ENCODE measurements around the gene MYO3A. TPM values are rescaled to one million over a fixed set of nuclear protein-coding genes. Genes with fewer than 3 reads are reported as not detected.

The MYO3A gene
- total RNA-seq, 1 donor from 2014 or later, result not detected

GRCh38 chr10:26214004-26214403 lies 280.0 kb downstream of the MYO3A start:
- TF ChIP-seq CTCF (IDR thresholded peaks at IDR 0.05), result no peak
- DNase-seq (ENCODE audit: low spot score), result no peak
- Mint-ChIP-seq H3K27ac (ENCODE audit: unreplicated experiment) (no peak overlapping the region), H3K36me3 (ENCODE audit: low read depth) (peaks cover 1% of the 10 kb centered on the region), H3K4me3 (ENCODE audit: unreplicated experiment) (no peak overlapping the region), H3K9me3 (ENCODE audit: low read depth) (no peaks in the 10 kb centered on the region), H3K4me1 (ENCODE audit: low read depth) (peaks cover 22% of the 10 kb centered on the region), H3K27me3 (ENCODE audit: low read depth) (peaks cover 62% of the 10 kb centered on the region)

GRCh38 chr10:26214551-26215395 lies 280.7 kb downstream of the MYO3A start:
- Mint-ChIP-seq H3K4me3 (ENCODE audit: unreplicated experiment) (no peak overlapping the region), H3K36me3 (ENCODE audit: low read depth) (peaks cover 1% of the 10 kb centered on the region), H3K27me3 (ENCODE audit: low read depth) (peaks cover 68% of the 10 kb centered on the region), H3K27ac (ENCODE audit: unreplicated experiment) (no peak overlapping the region), H3K4me1 (ENCODE audit: low read depth) (peaks cover 22% of the 10 kb centered on the region), H3K9me3 (ENCODE audit: low read depth) (no peaks in the 10 kb centered on the region)
- DNase-seq (ENCODE audit: low spot score), result no peak
- no peak for TF ChIP-seq CTCF (IDR thresholded peaks at IDR 0.05)

- Mint-ChIP-seq H3K36me3 (ENCODE audit: low read depth) (peaks cover 1% of the 10 kb centered on the region), H3K4me3 (ENCODE audit: unreplicated experiment) (no peak overlapping the region), H3K27me3 (ENCODE audit: low read depth) (peaks cover 73% of the 10 kb centered on the region), H3K9me3 (ENCODE audit: low read depth) (no peaks in the 10 kb centered on the region), H3K27ac (ENCODE audit: unreplicated experiment) (peak overlapping the region; percentile 33), H3K4me1 (ENCODE audit: low read depth) (peaks cover 22% of the 10 kb centered on the region)
- no peak for TF ChIP-seq CTCF (IDR thresholded peaks at IDR 0.05)
- DNase-seq (ENCODE audit: low spot score), result no peak
Measured at GRCh38 chr10:26215396-26215934, 281.4 kb downstream of the MYO3A start.

- TF ChIP-seq CTCF (IDR thresholded peaks at IDR 0.05), result no peak
- H3K9me3 Mint-ChIP-seq (ENCODE audit: low read depth), result no peaks in the 10 kb centered on the region
- H3K27ac Mint-ChIP-seq (ENCODE audit: unreplicated experiment), result no peak overlapping the region
- H3K36me3 Mint-ChIP-seq (ENCODE audit: low read depth), result peaks cover 1% of the 10 kb centered on the region
- no peak for DNase-seq (ENCODE audit: low spot score)
- H3K4me3 Mint-ChIP-seq (ENCODE audit: unreplicated experiment), result peak overlapping the region; percentile 44
- peaks cover 22% of the 10 kb centered on the region for H3K4me1 Mint-ChIP-seq (ENCODE audit: low read depth)
- peaks cover 79% of the 10 kb centered on the region for H3K27me3 Mint-ChIP-seq (ENCODE audit: low read depth)
Measured at GRCh38 chr10:26215935-26216584, 282.0 kb downstream of the MYO3A start.

GRCh38 chr10:26216585-26217395 lies 282.8 kb downstream of the MYO3A start, which contains the start of gene GAD2:
Gene GAD2, plus strand, starts transcription at chr10:26216774. Its CDS starts 36 bp downstream, at chr10:26216810.
- peaks cover 22% of the 10 kb centered on the region for H3K4me1 Mint-ChIP-seq (ENCODE audit: low read depth)
- no peak for DNase-seq (ENCODE audit: low spot score)
- peak within 1 kb of the TSS; percentile 33 for H3K27ac Mint-ChIP-seq (ENCODE audit: unreplicated experiment)
- peaks cover 83% of the 10 kb centered on the region for H3K27me3 Mint-ChIP-seq (ENCODE audit: low read depth)
- peak within 1 kb of the TSS; percentile 44 for H3K4me3 Mint-ChIP-seq (ENCODE audit: unreplicated experiment)
- no peaks in the 10 kb centered on the region for H3K9me3 Mint-ChIP-seq (ENCODE audit: low read depth)
- TF ChIP-seq CTCF (IDR thresholded peaks at IDR 0.05), result no peak
- H3K36me3 Mint-ChIP-seq (ENCODE audit: low read depth), result peaks cover 1% of the 10 kb centered on the region
